HL-60 (cell line): ENCODE measurements around the gene NFIX.

Source experiments
- CTCF ChIP-seq: IDR thresholded peaks from one replicate; pipeline ENCODE4 v1.5.1; 2011; ENCODE audit warnings: low read length, control low read depth, inconsistent platforms; ENCODE audit not compliant: insufficient read depth
- POLR2AphosphoS5 ChIP-seq: IDR thresholded peaks from 2 replicates; pipeline ENCODE4 v1.6.1; 2012; ENCODE audit warnings: low read depth

DNA sequence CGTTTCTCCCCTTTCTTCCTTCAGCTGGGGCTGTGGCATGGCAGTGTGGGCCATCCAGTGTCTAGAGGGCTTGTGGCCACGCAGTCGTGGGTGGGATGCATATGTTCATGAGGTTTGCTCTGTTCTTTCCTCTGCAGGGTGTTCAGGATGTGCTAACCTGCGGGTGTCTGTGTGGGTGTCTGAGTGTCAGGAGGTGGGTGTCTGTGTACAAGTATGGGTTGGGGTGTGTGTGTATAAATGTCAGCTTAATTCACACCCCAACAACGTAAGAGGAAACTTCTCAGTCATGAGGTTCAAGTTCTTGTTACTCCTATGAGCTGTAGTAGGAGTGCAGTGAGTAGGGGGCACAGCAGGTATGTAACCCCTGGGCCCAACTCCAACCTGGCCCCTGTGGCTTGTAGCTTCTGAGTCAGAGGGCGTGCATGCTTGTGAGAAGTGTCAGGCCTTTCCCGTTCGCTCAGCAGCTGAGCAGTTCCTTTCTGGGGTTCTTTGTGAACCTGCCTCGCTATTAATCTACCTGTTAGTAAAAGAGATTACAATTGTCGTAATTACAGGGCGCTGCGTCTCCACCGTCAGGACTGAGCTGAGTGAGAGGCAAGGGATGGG, 49.1 kb downstream of the NFIX start:
- TF ChIP-seq CTCF = no peak
- TF ChIP-seq POLR2AphosphoS5 = no peak
